Tongue (tissue), 2 donors: ENCODE data around the gene ODC1. TPM values are rescaled to one million over a fixed set of nuclear protein-coding genes. Genes with fewer than 3 reads are reported as not detected.
"Not testable (repeated sequence)": the region's sequence is repeated elsewhere in the genome, so short reads cannot be mapped to it uniquely, and the experiment has no call there.

Experiments used
- DNase-seq: peaks from one replicate; pipeline ENCODE4 v3.0.0-alpha.2; 2015
- total RNA-seq: library from RNA; depleted of rRNA; stranded (reverse); fragments of >200 nt; gene quantifications from one replicate; pipeline ENCODE4 v1.2.3, GENCODE V29; 2014

The ODC1 gene
- total RNA-seq, 1 donor from 2014 or later, result 124 TPM

- DNase-seq, result no peak
Measured at GRCh38 chr2:10452956-10453904, 5.1 kb upstream of the ODC1 start.

GRCh38 chr2:10452312-10452711 is 4.2 kb upstream of the ODC1 start:
- no peak for DNase-seq

- no peak for DNase-seq
Measured at GRCh38 chr2:10451819-10452218, 3.7 kb upstream of the ODC1 start.

GRCh38 chr2:10449838-10450691 is 1.9 kb upstream of the ODC1 start:
- DNase-seq, result no peak

- DNase-seq, result no peak
Measured at GRCh38 chr2:10449486-10449831, 1.3 kb upstream of the ODC1 start.

- peak; percentile 57 for DNase-seq
Measured at GRCh38 chr2:10448576-10449485, 704 bp upstream of the ODC1 start.

- peak; percentile 69 for DNase-seq
Measured at GRCh38 chr2:10447300-10447894, 730 bp downstream of the ODC1 start.

- no peak for DNase-seq
Measured at GRCh38 chr2:10446631-10447030, 1.5 kb downstream of the ODC1 start.

- DNase-seq, result no peak
Measured at GRCh38 chr2:10444463-10444862, 3.7 kb downstream of the ODC1 start.

- DNase-seq, result not testable (repeated sequence)
Measured at GRCh38 chr2:10442469-10443126, 5.5 kb downstream of the ODC1 start.

GRCh38 chr2:10441948-10442347 is 6.2 kb downstream of the ODC1 start:
- no peak for DNase-seq

- no peak for DNase-seq
Measured at GRCh38 chr2:10440736-10441135, 7.4 kb downstream of the ODC1 start.

- DNase-seq, result no peak
Measured at GRCh38 chr2:10439971-10440370, 8.2 kb downstream of the ODC1 start.

- no peak for DNase-seq
Measured at GRCh38 chr2:10439185-10439879, 8.8 kb downstream of the ODC1 start.

- no peak for DNase-seq
Measured at GRCh38 chr2:10438688-10439087, 9.4 kb downstream of the ODC1 start.

- DNase-seq, result no peak
Measured at GRCh38 chr2:10437806-10438205, 10.3 kb downstream of the ODC1 start.

- DNase-seq, result no peak
Measured at GRCh38 chr2:10436583-10437110, 11.5 kb downstream of the ODC1 start.

GRCh38 chr2:10435820-10436204 is 12.3 kb downstream of the ODC1 start:
- DNase-seq, result no peak

- DNase-seq, result peak; percentile 90
Measured at GRCh38 chr2:10434886-10435819, 13.0 kb downstream of the ODC1 start.
